ENCODE measurements around the gene FGF12.

Gene FGF12

DNA sequence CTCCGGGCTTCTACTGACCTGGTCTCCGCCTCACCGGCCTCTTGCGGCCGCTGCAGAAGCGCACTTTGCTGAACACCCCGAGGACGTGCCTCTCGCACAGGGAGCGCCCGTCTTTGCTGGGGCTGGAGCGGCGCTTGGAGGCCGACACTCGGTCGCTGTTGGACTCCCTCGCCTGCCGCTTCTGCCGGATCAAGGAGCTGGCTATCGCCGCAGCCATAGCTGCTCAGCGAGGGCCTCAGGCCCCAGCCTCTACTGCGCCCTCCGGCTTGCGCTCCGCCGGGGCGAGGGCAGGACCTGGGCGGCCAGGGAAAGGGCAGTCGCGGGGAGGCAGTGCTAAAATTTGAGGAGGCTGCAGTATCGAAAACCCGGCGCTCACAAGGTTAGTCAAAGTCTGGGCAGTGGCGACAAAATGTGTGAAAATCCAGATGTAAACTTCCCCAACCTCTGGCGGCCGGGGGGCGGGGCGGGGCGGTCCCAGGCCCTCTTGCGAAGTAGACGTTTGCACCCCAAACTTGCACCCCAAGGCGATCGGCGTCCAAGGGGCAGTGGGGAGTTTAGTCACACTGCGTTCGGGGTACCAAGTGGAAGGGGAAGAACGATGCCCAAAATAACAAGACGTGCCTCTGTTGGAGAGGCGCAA lies 319.2 kb downstream of the FGF12 start:
- TF ChIP-seq TAF1 (IDR thresholded peaks at IDR 0.05; ENCODE audit: borderline replicate concordance, insufficient read depth, low read length) (no peak), SIN3A (IDR thresholded peaks at IDR 0.05; ENCODE audit: borderline replicate concordance, insufficient read depth, low read length) (no peak), POLR2AphosphoS5 (IDR thresholded peaks at IDR 0.05; ENCODE audit: low read depth, low read length) (no peak), FOXP2 (optimal IDR thresholded peaks at IDR 0.05; ENCODE audit: borderline replicate concordance, extremely low read depth, extremely low read length, insufficient read depth) (no peak)
- TF ChIP-seq, protein P1, sequence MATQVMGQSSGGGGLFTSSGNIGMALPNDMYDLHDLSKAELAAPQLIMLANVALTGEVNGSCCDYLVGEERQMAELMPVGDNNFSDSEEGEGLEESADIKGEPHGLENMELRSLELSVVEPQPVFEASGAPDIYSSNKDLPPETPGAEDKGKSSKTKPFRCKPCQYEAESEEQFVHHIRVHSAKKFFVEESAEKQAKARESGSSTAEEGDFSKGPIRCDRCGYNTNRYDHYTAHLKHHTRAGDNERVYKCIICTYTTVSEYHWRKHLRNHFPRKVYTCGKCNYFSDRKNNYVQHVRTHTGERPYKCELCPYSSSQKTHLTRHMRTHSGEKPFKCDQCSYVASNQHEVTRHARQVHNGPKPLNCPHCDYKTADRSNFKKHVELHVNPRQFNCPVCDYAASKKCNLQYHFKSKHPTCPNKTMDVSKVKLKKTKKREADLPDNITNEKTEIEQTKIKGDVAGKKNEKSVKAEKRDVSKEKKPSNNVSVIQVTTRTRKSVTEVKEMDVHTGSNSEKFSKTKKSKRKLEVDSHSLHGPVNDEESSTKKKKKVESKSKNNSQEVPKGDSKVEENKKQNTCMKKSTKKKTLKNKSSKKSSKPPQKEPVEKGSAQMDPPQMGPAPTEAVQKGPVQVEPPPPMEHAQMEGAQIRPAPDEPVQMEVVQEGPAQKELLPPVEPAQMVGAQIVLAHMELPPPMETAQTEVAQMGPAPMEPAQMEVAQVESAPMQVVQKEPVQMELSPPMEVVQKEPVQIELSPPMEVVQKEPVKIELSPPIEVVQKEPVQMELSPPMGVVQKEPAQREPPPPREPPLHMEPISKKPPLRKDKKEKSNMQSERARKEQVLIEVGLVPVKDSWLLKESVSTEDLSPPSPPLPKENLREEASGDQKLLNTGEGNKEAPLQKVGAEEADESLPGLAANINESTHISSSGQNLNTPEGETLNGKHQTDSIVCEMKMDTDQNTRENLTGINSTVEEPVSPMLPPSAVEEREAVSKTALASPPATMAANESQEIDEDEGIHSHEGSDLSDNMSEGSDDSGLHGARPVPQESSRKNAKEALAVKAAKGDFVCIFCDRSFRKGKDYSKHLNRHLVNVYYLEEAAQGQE (IDR thresholded peaks at IDR 0.05; ENCODE audit: insufficient read depth in 1 of 2, low read depth in 2 of 2, low read length in 2 of 2): no peak

DNA sequence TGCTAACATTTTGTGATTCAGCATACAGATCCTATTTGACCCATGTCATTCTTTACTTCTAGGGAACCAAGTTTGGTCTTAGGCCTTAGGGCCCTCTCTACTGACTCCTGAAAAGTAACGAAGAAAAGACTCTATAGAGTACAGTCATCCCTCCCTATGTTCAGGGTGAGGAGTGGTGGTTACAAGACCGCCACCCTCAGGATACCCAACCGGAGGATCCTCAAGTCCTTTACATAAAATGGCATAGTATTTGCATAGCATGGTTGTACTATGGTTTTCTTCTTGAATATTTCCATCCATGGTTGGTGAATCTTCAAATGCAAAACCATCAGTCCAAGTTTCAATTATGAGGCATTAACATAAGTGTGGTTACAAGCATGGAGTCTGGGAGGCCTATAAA lies 327.6 kb downstream of the FGF12 start:
- TF ChIP-seq SIN3A (IDR thresholded peaks at IDR 0.05; ENCODE audit: borderline replicate concordance, insufficient read depth, low read length) (no peak), POLR2AphosphoS5 (IDR thresholded peaks at IDR 0.05; ENCODE audit: low read depth, low read length) (no peak), FOXP2 (optimal IDR thresholded peaks at IDR 0.05; ENCODE audit: borderline replicate concordance, extremely low read depth, extremely low read length, insufficient read depth) (no peak), TAF1 (IDR thresholded peaks at IDR 0.05; ENCODE audit: borderline replicate concordance, insufficient read depth, low read length) (no peak)
- TF ChIP-seq, protein P1 (IDR thresholded peaks at IDR 0.05; ENCODE audit: insufficient read depth in 1 of 2, low read depth in 2 of 2, low read length in 2 of 2): no peak

DNA sequence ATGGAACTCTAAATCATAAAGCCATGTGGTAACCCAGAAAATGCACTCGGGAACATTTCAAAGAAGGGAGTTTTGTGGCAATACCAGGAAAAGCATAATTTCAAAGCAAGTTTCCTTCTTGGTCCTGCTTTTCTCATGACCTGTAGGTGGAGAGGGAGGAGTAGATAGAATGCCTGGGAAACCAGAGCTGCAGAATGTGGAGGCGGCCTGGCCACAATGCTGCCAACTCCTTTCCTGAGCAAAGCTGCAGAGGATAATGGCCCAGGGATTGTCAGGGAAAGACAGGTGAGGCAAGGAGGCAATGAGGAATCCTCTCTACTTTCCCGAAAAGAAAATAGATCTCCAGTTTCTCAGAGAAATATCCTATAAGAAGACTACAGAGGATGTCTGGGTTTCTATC lies 330.3 kb downstream of the FGF12 start:
- TF ChIP-seq, protein P1 (IDR thresholded peaks at IDR 0.05; ENCODE audit: insufficient read depth in 1 of 2, low read depth in 2 of 2, low read length in 2 of 2): no peak
- TF ChIP-seq POLR2AphosphoS5 (IDR thresholded peaks at IDR 0.05; ENCODE audit: low read depth, low read length) (no peak), TAF1 (IDR thresholded peaks at IDR 0.05; ENCODE audit: borderline replicate concordance, insufficient read depth, low read length) (no peak), SIN3A (IDR thresholded peaks at IDR 0.05; ENCODE audit: borderline replicate concordance, insufficient read depth, low read length) (no peak), FOXP2 (optimal IDR thresholded peaks at IDR 0.05; ENCODE audit: borderline replicate concordance, extremely low read depth, extremely low read length, insufficient read depth) (no peak)

DNA sequence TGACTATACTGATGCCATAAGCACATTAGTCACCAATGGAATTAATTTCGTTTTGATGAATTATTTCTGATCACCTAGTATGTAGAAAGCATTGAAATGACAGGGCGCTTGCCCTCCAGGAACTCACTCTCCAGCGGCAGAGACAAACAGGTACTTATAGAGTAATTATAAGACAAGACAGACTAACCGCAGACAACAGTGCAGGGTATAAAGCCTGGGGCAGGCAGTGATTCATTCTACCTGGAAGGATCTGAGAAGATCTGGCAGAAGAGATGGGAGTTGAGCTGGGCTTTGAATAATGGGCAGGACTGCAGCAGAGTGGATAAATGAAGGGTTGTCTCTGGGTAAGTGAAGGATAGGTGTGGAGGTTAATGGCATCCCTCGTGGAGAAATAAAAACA lies 331.8 kb downstream of the FGF12 start:
- TF ChIP-seq FOXP2 (optimal IDR thresholded peaks at IDR 0.05; ENCODE audit: borderline replicate concordance, extremely low read depth, extremely low read length, insufficient read depth): no peak
- TF ChIP-seq, protein P1 (IDR thresholded peaks at IDR 0.05; ENCODE audit: insufficient read depth in 1 of 2, low read depth in 2 of 2, low read length in 2 of 2): no peak
- no peak for TF ChIP-seq POLR2AphosphoS5 (IDR thresholded peaks at IDR 0.05; ENCODE audit: low read depth, low read length)
- no peak for TF ChIP-seq SIN3A (IDR thresholded peaks at IDR 0.05; ENCODE audit: borderline replicate concordance, insufficient read depth, low read length)
- TF ChIP-seq TAF1 (IDR thresholded peaks at IDR 0.05; ENCODE audit: borderline replicate concordance, insufficient read depth, low read length): no peak
